IPS-NIHi11 (cell line): ENCODE data around the gene SLC6A13.
"Not testable (repeated sequence)": the region's sequence is repeated elsewhere in the genome, so short reads cannot be mapped to it uniquely, and the experiment has no call there.

Experiments
- DNase-seq: peaks from one replicate; pipeline ENCODE4 v3.0.0; 2012; ENCODE audit warnings: mixed read lengths, low spot score

Gene SLC6A13

GRCh38 chr12:233615-233968, 29.0 kb downstream of the SLC6A13 start:
- no peak for DNase-seq

DNA sequence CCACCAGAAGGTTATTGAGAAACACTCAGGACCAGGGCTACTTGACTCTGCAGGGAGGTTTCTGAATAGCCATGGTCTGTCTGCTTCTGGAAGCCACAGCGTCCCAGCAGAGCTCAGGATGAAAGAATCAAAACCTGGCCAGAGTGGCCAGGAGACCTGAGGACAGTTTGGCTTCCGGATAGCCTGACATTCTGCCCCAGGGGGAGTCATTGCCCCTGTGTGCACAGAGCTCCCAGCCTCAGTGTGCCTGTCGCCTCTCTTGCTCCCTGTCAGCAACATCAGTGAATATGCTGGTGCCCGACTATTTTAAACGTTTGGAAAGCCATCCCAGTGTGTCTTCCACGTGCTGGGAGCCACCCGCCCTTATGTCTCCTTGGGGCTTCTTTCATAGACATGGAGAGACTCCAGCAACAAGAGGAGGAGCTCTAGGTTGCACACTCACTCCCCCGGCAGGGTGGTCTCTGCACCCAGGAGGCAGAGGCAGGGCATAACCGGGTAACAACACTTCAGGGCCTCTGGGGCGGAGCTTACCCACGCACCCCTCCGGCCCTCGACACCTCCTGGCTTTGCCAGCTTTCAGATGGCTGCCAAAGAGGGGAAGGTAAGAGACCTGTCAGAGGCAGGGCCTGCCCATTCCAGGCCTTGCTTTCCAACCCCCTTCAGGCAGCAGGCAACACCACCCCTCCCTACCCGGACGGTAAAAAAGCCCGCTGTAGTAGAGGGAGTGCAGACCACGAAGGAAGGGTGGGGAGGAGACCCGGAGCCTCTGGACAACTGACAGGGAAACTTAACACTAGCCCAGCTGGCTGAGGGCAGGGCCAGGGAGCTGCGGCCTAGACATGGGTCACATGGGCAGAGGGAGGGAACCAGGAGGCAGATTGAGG, 29.7 kb downstream of the SLC6A13 start:
- DNase-seq = no peak

DNA sequence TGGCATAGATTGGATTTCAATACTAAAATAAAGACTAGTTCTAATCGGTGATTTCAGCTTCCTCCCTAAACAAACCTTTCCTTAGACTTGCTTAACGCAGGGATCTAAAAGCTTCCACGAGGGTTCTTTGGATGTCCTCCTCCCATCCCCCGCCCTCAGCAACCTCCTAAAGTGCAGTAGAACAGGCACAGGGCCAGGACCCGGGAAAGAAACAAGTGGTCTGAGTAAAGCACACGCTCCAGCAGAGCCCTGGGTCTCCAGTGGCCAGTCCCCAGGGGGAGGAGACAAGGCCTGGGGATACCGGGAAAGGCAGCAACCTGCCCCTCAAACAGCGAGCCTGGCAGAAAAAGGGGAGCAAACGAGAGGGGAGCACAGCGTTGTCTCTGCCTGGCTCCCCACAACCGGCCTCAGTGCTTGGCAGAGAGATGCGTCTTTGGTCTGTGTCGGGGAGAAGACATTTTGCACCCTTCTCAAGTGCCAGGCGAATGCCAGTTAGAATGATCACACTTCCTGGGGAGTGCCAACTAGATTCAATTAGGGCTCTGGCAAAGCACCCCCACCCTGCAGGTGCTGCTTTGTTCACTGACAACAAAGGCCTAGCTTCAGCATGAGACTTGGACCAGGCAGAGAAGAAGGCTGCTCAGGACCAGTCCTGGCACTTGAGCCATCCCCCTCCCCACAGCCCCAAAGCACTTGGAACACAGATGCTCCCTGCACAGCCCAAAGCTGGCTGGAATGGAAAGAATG, 31.5 kb downstream of the SLC6A13 start:
- DNase-seq = no peak

DNA sequence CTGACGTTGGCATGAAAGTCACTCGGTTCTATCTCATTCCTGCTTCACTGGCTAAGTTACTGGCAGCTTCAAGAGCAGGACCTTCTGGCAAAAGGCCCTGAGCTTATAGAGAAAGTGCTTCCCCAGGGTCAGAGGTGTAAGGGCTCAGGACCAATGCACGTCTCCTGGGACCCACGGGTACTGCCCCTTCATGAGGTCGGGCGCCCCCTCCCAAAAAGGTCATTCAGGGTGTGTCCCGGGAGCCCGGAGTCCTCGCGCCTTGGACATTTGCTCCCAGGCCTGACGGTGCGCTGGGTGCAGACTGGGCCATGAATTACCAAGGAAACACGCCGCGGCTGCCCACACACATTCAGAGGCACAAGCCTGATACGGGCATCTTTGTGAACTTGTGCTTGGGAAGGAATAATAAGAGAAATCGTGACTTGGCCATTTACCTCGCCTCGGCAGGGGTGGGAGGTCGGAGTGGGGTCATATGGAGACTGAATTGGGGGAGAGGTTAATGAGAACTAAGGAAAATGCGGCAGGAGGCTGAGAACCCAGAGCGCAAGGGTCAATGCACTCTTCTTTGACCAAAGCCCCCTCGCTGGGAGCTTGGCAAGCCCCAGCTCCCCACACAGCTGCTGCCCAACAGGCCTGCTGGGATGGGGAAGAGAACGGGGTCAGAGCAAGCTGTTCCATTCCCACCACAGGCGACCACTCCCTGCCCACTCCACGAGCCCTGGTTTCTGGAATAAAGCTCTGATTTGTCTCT, 33.0 kb downstream of the SLC6A13 start:
- no peak for DNase-seq

- no peak for DNase-seq
These were observed 33.8 kb downstream of the SLC6A13 start for GRCh38 chr12:228846-229200.

- DNase-seq = no peak
These were observed 34.5 kb downstream of the SLC6A13 start for GRCh38 chr12:227923-228845.

GRCh38 chr12:227286-227915, 35.2 kb downstream of the SLC6A13 start:
- no peak for DNase-seq

GRCh38 chr12:226401-226800, 36.2 kb downstream of the SLC6A13 start:
- DNase-seq = no peak

DNA sequence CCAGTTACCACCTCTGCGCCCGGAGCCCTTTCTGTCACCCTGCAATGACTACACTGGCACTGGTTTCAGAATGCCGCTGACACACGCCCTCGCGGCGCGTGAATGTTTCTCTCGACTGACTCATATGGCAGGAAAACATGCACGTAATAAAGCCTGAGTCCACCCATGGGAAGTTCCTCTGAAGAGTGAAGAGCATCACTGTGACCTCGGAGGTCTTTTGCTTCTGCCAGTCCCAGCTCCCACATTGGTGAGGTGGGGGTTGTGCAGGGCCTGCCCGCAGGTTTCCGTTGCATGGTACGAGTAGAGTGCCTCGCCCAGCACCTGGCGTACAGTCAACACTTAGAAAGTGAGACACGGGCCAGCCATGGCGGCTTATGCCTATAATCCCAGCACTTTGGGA, 37.6 kb downstream of the SLC6A13 start:
- no peak for DNase-seq

GRCh38 chr12:224330-224729, 38.3 kb downstream of the SLC6A13 start:
- no peak for DNase-seq

- DNase-seq = no peak
These were observed 38.8 kb downstream of the SLC6A13 start for GRCh38 chr12:223841-224240.

DNA sequence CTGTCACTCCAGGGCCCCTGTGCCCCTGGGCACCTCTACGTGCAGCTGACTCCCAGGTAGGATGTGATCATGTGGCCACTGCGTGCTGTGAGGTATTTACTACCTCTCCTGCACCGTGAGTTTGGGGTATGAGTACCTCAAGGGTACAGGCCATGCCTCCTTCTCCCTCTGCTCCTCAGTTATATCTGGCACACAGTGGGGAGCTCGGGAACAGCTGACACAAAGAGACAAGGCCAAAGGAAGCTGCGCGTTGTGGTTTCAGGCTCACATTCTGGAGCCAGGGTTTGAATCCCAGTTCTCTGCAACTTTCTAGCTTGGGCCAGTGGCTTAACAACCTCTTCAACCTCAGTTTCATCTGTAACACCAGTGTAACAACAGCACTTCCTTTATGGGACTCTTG, 40.9 kb downstream of the SLC6A13 start:
- no peak for DNase-seq

- DNase-seq = no peak
These were observed 41.6 kb downstream of the SLC6A13 start for GRCh38 chr12:220946-221550.

GRCh38 chr12:220491-220890, 42.1 kb downstream of the SLC6A13 start:
- DNase-seq = no peak

- DNase-seq = peak; percentile 95
These were observed 42.7 kb downstream of the SLC6A13 start for GRCh38 chr12:219891-220352.

GRCh38 chr12:218728-219590, 43.7 kb downstream of the SLC6A13 start:
- no peak for DNase-seq

GRCh38 chr12:218221-218620, 44.4 kb downstream of the SLC6A13 start:
- DNase-seq = no peak

GRCh38 chr12:217029-217428, 45.6 kb downstream of the SLC6A13 start:
- DNase-seq = not testable (repeated sequence)

GRCh38 chr12:215116-215515, 47.5 kb downstream of the SLC6A13 start:
- no peak for DNase-seq
